HEK293T (cell line): ENCODE measurements around the gene UCP2.

ENCODE experiments used
- FOXA1 ChIP-seq: fragments of 450-650 bp; IDR thresholded peaks from 2 replicates; pipeline ENCODE4 v1.6.1; 2016; ENCODE audit warnings: mild to moderate bottlenecking
- NFRKB ChIP-seq: fragments of 450-650 bp; IDR thresholded peaks from 2 replicates; pipeline ENCODE4 v1.6.1; 2016; ENCODE audit warnings: mild to moderate bottlenecking, moderate library complexity
- SP1 ChIP-seq: fragments of 450-650 bp; IDR thresholded peaks from 2 replicates; pipeline ENCODE4 v1.6.1; 2017
- TARDBP ChIP-seq: fragments of 450-650 bp; IDR thresholded peaks from 2 replicates; pipeline ENCODE4 v1.6.1; 2016
- ZNF384 ChIP-seq: fragments of 450-650 bp; IDR thresholded peaks from 2 replicates; pipeline ENCODE4 v1.6.1; 2016

DNA sequence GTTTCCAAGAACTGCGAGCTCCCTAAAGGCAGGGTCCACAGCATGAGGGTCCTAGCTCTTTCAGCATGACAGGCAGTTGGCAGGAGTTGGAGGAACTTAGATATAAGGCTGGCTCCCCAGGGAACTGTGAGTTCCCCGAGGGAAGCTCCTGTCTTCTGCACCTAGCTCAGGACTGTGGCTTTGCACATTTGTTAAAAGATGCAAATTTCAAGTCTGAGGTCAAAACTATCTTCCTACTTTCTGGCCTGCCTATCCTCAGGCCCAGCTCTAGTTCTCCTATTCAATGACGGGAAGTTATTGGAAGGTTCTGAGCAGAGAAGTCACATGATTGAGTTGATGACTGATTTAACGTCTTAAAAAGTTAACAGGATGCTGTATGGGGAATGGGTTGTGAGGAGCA is 37.9 kb upstream of the UCP2 start:
- no peak for TF ChIP-seq SP1
- no peak for TF ChIP-seq TARDBP
- no peak for TF ChIP-seq NFRKB
- TF ChIP-seq FOXA1 = no peak
- no peak for TF ChIP-seq ZNF384
